HFFc6 (cell line): ENCODE measurements around the gene NFIA. TPM values are rescaled to one million over a fixed set of nuclear protein-coding genes. Genes with fewer than 3 reads are reported as not detected.
"Not testable (repeated sequence)": the region's sequence is repeated elsewhere in the genome, so short reads cannot be mapped to it uniquely, and the experiment has no call there.

Experiments used
- DNase-seq: peaks from one replicate; pipeline ENCODE4 v3.0.0-alpha.2; 2018
- H3K27ac Mint-ChIP-seq: 2 replicates; pipeline ENCODE4 v1.8.0; 2020; ENCODE audit warnings: mild to moderate bottlenecking, mixed read lengths
- H3K27me3 Mint-ChIP-seq: 2 replicates; pipeline ENCODE4 v1.8.0; 2021; ENCODE audit warnings: mild to moderate bottlenecking, moderate library complexity, mixed read lengths; ENCODE audit not compliant: insufficient read depth
- H3K36me3 Mint-ChIP-seq: 2 replicates; pipeline ENCODE4 v1.8.0; 2021; ENCODE audit warnings: low read depth, mixed read lengths
- H3K4me1 Mint-ChIP-seq: 2 replicates; pipeline ENCODE4 v1.8.0; 2020; ENCODE audit warnings: low read depth, mixed read lengths
- H3K4me3 Mint-ChIP-seq: 2 replicates; pipeline ENCODE4 v1.8.0; 2020; ENCODE audit warnings: mild to moderate bottlenecking, moderate library complexity, mixed read lengths
- H3K9me3 Mint-ChIP-seq: 2 replicates; pipeline ENCODE4 v1.8.0; 2020; ENCODE audit warnings: mild to moderate bottlenecking, mixed read lengths
- CTCF ChIP-seq: fragments of 200-600 bp; sonication (generic); IDR thresholded peaks from 2 replicates; pipeline ENCODE4 v1.5.0; 2021; ENCODE audit warnings: antibody characterized with exemption, mild to moderate bottlenecking
- total RNA-seq, 6 experiments: library from RNA; stranded (reverse); fragmentation: NEBNext Ultra II Directional; extraction: Animal tissue kit (Norgen Biotek cat#: 25700); gene quantifications; 2 replicates in 1 of 6; 3 replicates in 5 of 6; pipeline ENCODE4 v1.2.3, GENCODE V29; 2021

Gene NFIA
- total RNA-seq, 6 experiments from 2014 or later: 8.5 to 11.3 (median 10.4) TPM

GRCh38 chr1:61123326-61123725, 41.0 kb downstream of the NFIA start:
- no peak overlapping the region for H3K4me3 Mint-ChIP-seq

GRCh38 chr1:61124078-61124477, 41.7 kb downstream of the NFIA start:
- DNase-seq: no peak
- no peaks in the 10 kb centered on the region for H3K36me3 Mint-ChIP-seq
- TF ChIP-seq CTCF: no peak
- H3K9me3 Mint-ChIP-seq: no peaks in the 10 kb centered on the region
- no peak overlapping the region for H3K27ac Mint-ChIP-seq
- peaks cover 4% of the 10 kb centered on the region for H3K27me3 Mint-ChIP-seq
- H3K4me3 Mint-ChIP-seq: no peak overlapping the region
- peaks cover 20% of the 10 kb centered on the region for H3K4me1 Mint-ChIP-seq

More at GRCh38 chr1:61123326-61123725, 41.0 kb downstream of the NFIA start:
- H3K4me1 Mint-ChIP-seq: peaks cover 20% of the 10 kb centered on the region
- H3K9me3 Mint-ChIP-seq: no peaks in the 10 kb centered on the region
- no peaks in the 10 kb centered on the region for H3K36me3 Mint-ChIP-seq
- H3K27ac Mint-ChIP-seq: no peak overlapping the region
- peaks cover 4% of the 10 kb centered on the region for H3K27me3 Mint-ChIP-seq
- TF ChIP-seq CTCF: no peak
- no peak for DNase-seq

- peaks cover 20% of the 10 kb centered on the region for H3K4me1 Mint-ChIP-seq
- H3K27me3 Mint-ChIP-seq: peaks cover 4% of the 10 kb centered on the region
- TF ChIP-seq CTCF: no peak
- no peaks in the 10 kb centered on the region for H3K36me3 Mint-ChIP-seq
- no peaks in the 10 kb centered on the region for H3K9me3 Mint-ChIP-seq
- no peak overlapping the region for H3K4me3 Mint-ChIP-seq
- H3K27ac Mint-ChIP-seq: no peak overlapping the region
- no peak for DNase-seq
Measured at GRCh38 chr1:61124696-61125095, 42.3 kb downstream of the NFIA start.

- no peak for TF ChIP-seq CTCF
- Mint-ChIP-seq H3K36me3 (no peaks in the 10 kb centered on the region), H3K4me1 (peaks cover 16% of the 10 kb centered on the region), H3K27me3 (peaks cover 4% of the 10 kb centered on the region), H3K27ac (no peak overlapping the region), H3K4me3 (no peak overlapping the region), H3K9me3 (no peaks in the 10 kb centered on the region)
- no peak for DNase-seq
Measured at GRCh38 chr1:61125263-61125662, 42.9 kb downstream of the NFIA start.

GRCh38 chr1:61125895-61126294, 43.5 kb downstream of the NFIA start:
- no peak for TF ChIP-seq CTCF
- Mint-ChIP-seq H3K4me1 (peaks cover 10% of the 10 kb centered on the region), H3K36me3 (no peaks in the 10 kb centered on the region), H3K27me3 (peaks cover 4% of the 10 kb centered on the region), H3K27ac (no peak overlapping the region), H3K9me3 (no peaks in the 10 kb centered on the region), H3K4me3 (no peak overlapping the region)
- DNase-seq: no peak

GRCh38 chr1:61126843-61127242, 44.5 kb downstream of the NFIA start:
- H3K36me3 Mint-ChIP-seq, H3K4me3 Mint-ChIP-seq, H3K4me1 Mint-ChIP-seq, H3K9me3 Mint-ChIP-seq, H3K27ac Mint-ChIP-seq, DNase-seq, H3K27me3 Mint-ChIP-seq: not testable (repeated sequence)
